Raji (cell line): ENCODE measurements around the gene HTR3B.

Source experiments
- POLR2A ChIP-seq: IDR thresholded peaks from 2 replicates; pipeline ENCODE4 v1.6.1; 2011; ENCODE audit warnings: low read depth, low read length, control low read depth; ENCODE audit not compliant: insufficient read depth

Gene HTR3B

DNA sequence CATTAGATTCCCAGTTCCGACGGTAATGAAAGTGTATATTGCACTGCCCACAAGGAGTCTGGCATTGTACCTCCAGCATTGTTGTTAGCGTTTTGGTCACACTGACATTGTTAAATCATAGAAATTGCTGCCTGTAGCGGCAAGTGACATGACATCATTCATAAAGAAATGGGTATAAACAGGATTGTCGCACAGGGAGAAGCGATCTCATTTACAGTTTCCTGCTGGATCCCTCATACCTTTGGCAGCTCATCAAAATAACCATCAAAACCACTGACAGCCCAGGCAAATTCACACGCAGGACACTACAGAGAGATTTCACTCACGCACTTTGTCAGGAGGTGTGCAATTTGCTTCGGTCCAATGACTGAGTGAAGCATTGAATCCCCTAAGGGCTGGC is 3.5 kb downstream of the HTR3B start:
- TF ChIP-seq POLR2A = no peak

DNA sequence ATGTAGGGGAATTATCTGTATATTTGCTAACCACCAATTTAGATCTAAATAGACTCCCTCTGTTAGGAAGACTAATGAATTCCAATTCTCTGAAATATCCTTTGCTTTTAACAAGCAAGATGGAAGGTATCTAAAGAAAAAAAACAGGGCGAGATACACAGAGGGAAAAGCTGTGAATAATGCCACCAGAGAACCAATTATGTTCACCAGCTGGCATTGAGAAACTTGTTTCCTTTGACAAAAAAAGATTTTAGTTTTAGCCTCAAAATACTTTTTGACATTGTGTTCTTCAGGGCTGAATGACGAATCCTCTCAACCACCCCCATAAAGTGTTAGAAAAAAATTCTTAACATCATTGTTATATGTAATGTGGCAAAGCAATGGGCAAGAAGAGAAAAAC is 19.0 kb downstream of the HTR3B start:
- TF ChIP-seq POLR2A = no peak

GRCh38 chr11:113926273-113927197 is 21.9 kb downstream of the HTR3B start:
- no peak for TF ChIP-seq POLR2A

GRCh38 chr11:113928311-113928710 is 23.7 kb downstream of the HTR3B start:
- no peak for TF ChIP-seq POLR2A

GRCh38 chr11:113932788-113933187 is 28.2 kb downstream of the HTR3B start:
- no peak for TF ChIP-seq POLR2A

DNA sequence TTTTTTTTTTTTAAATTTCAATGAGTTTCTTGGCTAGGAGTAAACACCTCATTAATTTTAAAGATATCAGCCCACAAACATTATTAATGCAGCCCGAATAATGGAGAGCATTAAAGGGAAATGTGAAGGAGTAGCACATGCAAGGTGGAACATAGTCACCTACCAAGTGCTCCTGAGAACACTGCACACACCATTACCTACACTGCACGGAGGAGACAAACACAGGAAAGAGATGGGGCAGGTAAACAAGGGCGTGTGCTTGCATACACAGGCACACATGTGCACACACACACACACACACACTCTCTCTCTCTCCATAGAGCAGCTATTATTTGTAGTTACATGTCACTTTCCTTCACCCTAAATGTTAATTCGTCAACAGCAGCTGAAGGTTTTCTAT is 30.2 kb downstream of the HTR3B start:
- TF ChIP-seq POLR2A = no peak

DNA sequence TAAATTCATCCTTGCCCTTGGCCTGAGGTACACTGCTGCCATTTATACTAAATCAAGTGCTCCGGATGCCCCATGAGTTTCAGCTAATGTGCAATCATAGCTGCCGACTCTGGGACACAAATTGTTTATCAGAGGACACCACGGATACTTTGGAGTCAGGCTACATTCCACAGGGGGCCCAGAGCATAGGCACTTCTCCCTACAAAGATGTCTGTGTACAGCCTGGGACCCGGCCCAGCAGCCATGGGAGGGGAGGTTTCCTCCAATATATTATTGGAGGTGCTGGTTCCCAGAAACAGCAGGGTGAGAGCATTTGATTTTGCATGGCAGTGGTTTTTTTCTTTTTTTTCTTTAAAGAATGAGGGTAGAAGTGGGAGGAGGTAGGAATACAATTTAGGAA is 31.3 kb downstream of the HTR3B start:
- TF ChIP-seq POLR2A = no peak

DNA sequence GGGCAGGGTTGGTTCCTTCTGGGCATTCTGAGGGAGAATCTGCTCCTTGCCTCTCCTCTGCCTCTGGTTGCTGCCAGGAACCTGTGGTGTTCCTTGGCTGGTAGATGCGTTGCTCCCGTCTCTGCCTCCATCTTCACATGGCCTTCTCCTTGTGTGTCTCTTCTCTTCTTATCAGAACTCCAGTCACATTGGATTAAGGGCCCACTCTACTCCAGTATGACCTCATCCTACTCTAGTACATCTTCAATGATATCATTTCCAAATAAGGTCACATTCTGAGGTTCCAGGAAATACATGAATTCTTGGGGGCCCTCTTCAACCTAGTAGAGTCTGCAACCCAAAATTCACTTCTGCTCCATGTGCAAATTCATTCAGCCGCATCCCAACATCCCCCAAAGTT is 33.3 kb downstream of the HTR3B start:
- TF ChIP-seq POLR2A = no peak

DNA sequence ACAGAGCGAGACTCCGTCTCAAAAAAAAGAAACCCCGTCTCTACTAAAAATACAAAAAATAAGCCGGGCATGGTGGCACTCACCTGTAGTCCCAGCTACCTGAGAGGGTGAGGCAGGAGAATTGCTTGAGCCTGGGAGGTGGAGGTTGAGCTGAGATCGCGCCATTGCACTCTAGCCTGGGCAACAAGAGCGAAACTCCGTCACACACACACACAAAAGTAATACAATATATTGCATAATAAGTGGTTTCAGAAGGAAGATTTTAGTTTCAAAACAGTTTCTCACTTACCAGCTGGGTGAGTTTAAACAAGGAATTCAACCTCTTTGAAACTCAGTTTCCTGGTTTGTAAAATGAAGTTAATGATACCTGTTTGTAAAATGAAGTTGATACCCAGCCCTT is 37.7 kb downstream of the HTR3B start:
- no peak for TF ChIP-seq POLR2A

GRCh38 chr11:113947994-113948393 is 43.4 kb downstream of the HTR3B start:
- TF ChIP-seq POLR2A = no peak

- TF ChIP-seq POLR2A = no peak
Measured at GRCh38 chr11:113949891-113950290, 45.3 kb downstream of the HTR3B start.

- TF ChIP-seq POLR2A = no peak
Measured at GRCh38 chr11:113951537-113951936, 46.9 kb downstream of the HTR3B start.

DNA sequence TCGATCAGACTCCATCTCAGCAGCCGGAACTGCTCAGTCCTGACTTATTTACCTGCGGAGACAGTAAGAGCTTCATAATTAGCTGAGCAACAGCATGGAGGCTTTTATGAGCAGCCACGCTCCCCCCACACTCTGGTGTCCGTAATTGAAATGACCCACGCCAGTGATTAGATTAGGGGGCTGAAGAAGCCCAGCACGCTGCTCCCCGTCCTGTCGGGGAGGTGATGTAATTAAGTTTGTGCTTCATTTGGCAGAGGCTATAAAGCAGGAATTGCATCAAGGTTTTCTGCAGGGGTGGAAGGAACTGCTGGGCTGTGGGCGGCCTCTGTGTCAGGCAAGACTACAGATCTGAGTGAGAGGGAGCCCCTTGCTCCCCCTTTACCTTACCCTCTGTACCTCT is 47.5 kb downstream of the HTR3B start:
- no peak for TF ChIP-seq POLR2A

- no peak for TF ChIP-seq POLR2A
Measured at GRCh38 chr11:113952588-113952987, 48.0 kb downstream of the HTR3B start.

DNA sequence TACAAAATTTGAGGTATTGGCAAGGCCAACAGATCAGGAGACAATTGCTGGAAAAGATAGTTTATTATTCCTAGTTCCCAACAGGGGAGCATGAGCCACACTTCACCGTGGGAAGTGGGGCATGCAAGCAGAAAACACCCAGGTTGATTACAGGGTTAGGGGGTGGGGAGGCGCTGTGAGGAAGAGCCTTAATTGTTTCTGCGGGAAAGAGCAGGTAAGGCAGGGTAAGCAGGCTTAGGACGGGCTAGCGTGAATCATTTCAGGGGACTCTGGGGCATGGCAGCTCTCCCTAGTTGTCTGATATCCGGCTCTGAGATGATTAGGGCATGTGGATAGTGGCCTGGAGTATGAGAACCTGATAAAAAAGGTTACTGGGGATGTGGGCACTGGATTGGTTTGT is 49.6 kb downstream of the HTR3B start:
- TF ChIP-seq POLR2A = no peak

DNA sequence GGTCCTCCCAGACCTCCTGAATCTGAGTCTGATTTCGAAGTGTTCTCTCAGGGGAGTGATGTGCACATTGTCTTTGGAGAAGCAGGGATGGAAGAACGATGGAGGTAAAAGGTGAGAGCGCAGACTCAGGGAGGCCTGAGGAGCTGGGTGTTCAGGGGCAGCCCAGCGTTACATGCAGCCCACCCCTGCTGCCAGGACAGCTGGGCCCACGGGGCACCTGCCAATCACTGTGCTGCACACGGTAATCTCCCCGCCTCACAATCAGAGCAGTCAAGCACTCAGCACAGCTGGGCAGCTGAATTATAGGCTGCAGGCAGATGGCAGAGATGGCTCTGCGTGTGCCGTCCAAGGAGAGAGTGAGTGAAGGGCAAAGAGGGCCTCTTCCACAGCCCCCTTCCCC is 52.4 kb downstream of the HTR3B start:
- TF ChIP-seq POLR2A = no peak
